Measurements from ENCODE around the gene SLC25A21. TPM values are rescaled to one million over a fixed set of nuclear protein-coding genes. Genes with fewer than 3 reads are reported as not detected.

SLC25A21 gene
- total RNA-seq, 4 donors from 2014 or later, result 0.82 to 11.1 TPM; not detected in 2

- no peak for TF ChIP-seq POLR2A (IDR thresholded peaks at IDR 0.05)
- TF ChIP-seq POLR2AphosphoS5 (IDR thresholded peaks at IDR 0.05), result no peak
- TF ChIP-seq EP300 (IDR thresholded peaks at IDR 0.05; ENCODE audit: low read depth), result no peak
- no peak for TF ChIP-seq CTCF (IDR thresholded peaks at IDR 0.05)
- 63 to 64% methylated on average over 2 of the region's 2 CpGs for WGBS, 2 donors (ENCODE audit: low coverage in 1 of 2)
- no peak for DNase-seq
- Histone ChIP-seq H3K9me3 (no peaks in the 10 kb centered on the region), H3K4me1 (no peaks in the 10 kb centered on the region), H3K27ac (no peak overlapping the region), H3K4me3 (no peak overlapping the region), H3K27me3 (no peaks in the 10 kb centered on the region), H3K36me3 (no peaks in the 10 kb centered on the region)
- in situ Hi-C loops (cut with MboI; ENCODE audit: low pct_ligation_motif_present in 1 of 4, low pct_unique_long_range_greater_than_20kb in 1 of 4, low sequenced_read_pairs in 3 of 4), result no loop called here
- intact Hi-C loops (cut with DNase I; ENCODE audit: low total_unique reads), result no loop called here
Measured at GRCh38 chr14:36810209-36810608, 362.2 kb downstream of the SLC25A21 start.

GRCh38 chr14:36807727-36808126 lies 364.7 kb downstream of the SLC25A21 start:
- Histone ChIP-seq H3K27me3 (no peaks in the 10 kb centered on the region), H3K4me1 (no peaks in the 10 kb centered on the region), H3K36me3 (no peaks in the 10 kb centered on the region), H3K4me3 (no peak overlapping the region), H3K9me3 (no peaks in the 10 kb centered on the region), H3K27ac (no peak overlapping the region)
- no peak for TF ChIP-seq CTCF (IDR thresholded peaks at IDR 0.05)
- no peak for TF ChIP-seq EP300 (IDR thresholded peaks at IDR 0.05; ENCODE audit: low read depth)
- no peak for TF ChIP-seq POLR2A (IDR thresholded peaks at IDR 0.05)
- TF ChIP-seq POLR2AphosphoS5 (IDR thresholded peaks at IDR 0.05), result no peak
- WGBS, 2 donors (ENCODE audit: low coverage in 1 of 2), result 60 to 68% methylated on average over 1 to 4 of the region's 4 CpGs
- no peak for DNase-seq
- intact Hi-C loops (cut with DNase I; ENCODE audit: low total_unique reads) (no loop called here), in situ Hi-C loops (cut with MboI; ENCODE audit: low pct_ligation_motif_present in 1 of 4, low pct_unique_long_range_greater_than_20kb in 1 of 4, low sequenced_read_pairs in 3 of 4) (no loop called here)

GRCh38 chr14:36805131-36805559 lies 367.3 kb downstream of the SLC25A21 start:
- in situ Hi-C loops (cut with MboI; ENCODE audit: low pct_ligation_motif_present in 1 of 4, low pct_unique_long_range_greater_than_20kb in 1 of 4, low sequenced_read_pairs in 3 of 4), result no loop called here

GRCh38 chr14:36797634-36798033 lies 374.8 kb downstream of the SLC25A21 start:
- Histone ChIP-seq H3K27me3 (no peaks in the 10 kb centered on the region), H3K4me1 (no peaks in the 10 kb centered on the region), H3K27ac (no peak overlapping the region), H3K9me3 (no peaks in the 10 kb centered on the region), H3K36me3 (no peaks in the 10 kb centered on the region), H3K4me3 (no peak overlapping the region)
- 36 to 51% methylated on average over 1 of the region's 1 CpG for WGBS, 2 donors (ENCODE audit: low coverage in 1 of 2)
- DNase-seq, result no peak
- in situ Hi-C loops (cut with MboI; ENCODE audit: low pct_ligation_motif_present in 1 of 4, low pct_unique_long_range_greater_than_20kb in 1 of 4, low sequenced_read_pairs in 3 of 4), result no loop called here
- intact Hi-C loops (cut with DNase I; ENCODE audit: low total_unique reads), result no loop called here
- TF ChIP-seq POLR2AphosphoS5 (IDR thresholded peaks at IDR 0.05), result no peak
- TF ChIP-seq POLR2A (IDR thresholded peaks at IDR 0.05), result no peak
- TF ChIP-seq CTCF (IDR thresholded peaks at IDR 0.05), result no peak
- no peak for TF ChIP-seq EP300 (IDR thresholded peaks at IDR 0.05; ENCODE audit: low read depth)

More at GRCh38 chr14:36805131-36805559, 367.3 kb downstream of the SLC25A21 start:
- no peak for TF ChIP-seq EP300 (IDR thresholded peaks at IDR 0.05; ENCODE audit: low read depth)
- Histone ChIP-seq H3K9me3 (no peaks in the 10 kb centered on the region), H3K36me3 (no peaks in the 10 kb centered on the region), H3K4me1 (no peaks in the 10 kb centered on the region), H3K4me3 (no peak overlapping the region), H3K27me3 (no peaks in the 10 kb centered on the region), H3K27ac (no peak overlapping the region)
- intact Hi-C loops (cut with DNase I; ENCODE audit: low total_unique reads), result no loop called here
- no peak for DNase-seq
- WGBS, 2 donors (ENCODE audit: low coverage in 1 of 2), result 67% methylated on average over 6 of the region's 6 CpGs; no CpG with 5 or more reads in 1 of the 2 donors

GRCh38 chr14:36791402-36791801 lies 381.0 kb downstream of the SLC25A21 start:
- no peak for TF ChIP-seq EP300 (IDR thresholded peaks at IDR 0.05; ENCODE audit: low read depth)
- TF ChIP-seq POLR2AphosphoS5 (IDR thresholded peaks at IDR 0.05), result no peak
- no peak for TF ChIP-seq CTCF (IDR thresholded peaks at IDR 0.05)
- no peak for TF ChIP-seq POLR2A (IDR thresholded peaks at IDR 0.05)
- H3K4me3 ChIP-seq, result no peak overlapping the region
- H3K27ac ChIP-seq, result no peak overlapping the region
- no peak for DNase-seq
- intact Hi-C loops (cut with DNase I; ENCODE audit: low total_unique reads) (no loop called here), in situ Hi-C loops (cut with MboI; ENCODE audit: low pct_ligation_motif_present in 1 of 4, low pct_unique_long_range_greater_than_20kb in 1 of 4, low sequenced_read_pairs in 3 of 4) (no loop called here)
- no peaks in the 10 kb centered on the region for H3K9me3 ChIP-seq
- H3K27me3 ChIP-seq, result no peaks in the 10 kb centered on the region
- H3K4me1 ChIP-seq, result peaks cover 0 to 5% (median 1%) of the 10 kb centered on the region in 4 donors
- WGBS, 2 donors (ENCODE audit: low coverage in 1 of 2), result 44 to 58% methylated on average over 1 of the region's 1 CpG
- H3K36me3 ChIP-seq, result no peaks in the 10 kb centered on the region
